ENCODE measurements around the gene GSK3A.

- no peak for TF ChIP-seq CTCF (conservative IDR thresholded peaks at IDR 0.05; ENCODE audit: low read depth, low read length)
- TF ChIP-seq EZH2 (IDR thresholded peaks at IDR 0.05; ENCODE audit: borderline replicate concordance, low read depth, low read length, poor library complexity, severe bottlenecking) = no peak
Measured at GRCh38 chr19:42207767-42208271, 34.6 kb downstream of the GSK3A start.
